HepG2 (cell line): Measurements from ENCODE around the gene COL4A3. TPM values are rescaled to one million over a fixed set of nuclear protein-coding genes. Genes with fewer than 3 reads are reported as not detected.

Experiments used
- ATAC-seq: fragments of 200-7000 bp; cut with Tn5 transposase; 3 replicates; pipeline ENCODE4 v1.9.1; 2020; ENCODE audit warnings: mild to moderate bottlenecking, moderate library complexity
- BruUV-seq: library from RNA; stranded (reverse); fragments of 400-500 nt; replicated peaks from 2 replicates; lab custom pipeline; 2021; lab: Mats Ljungman, UMichigan
- CTCF ChIA-PET: fragments of 300-600 bp; formaldehyde crosslinking; extraction: SDS; loops from one replicate; lab custom pipeline; 2021; ENCODE audit warnings: low total read pairs, inconsistent platforms, low intra/inter-chr PET ratio; lab: Yijun Ruan, JAX
- POLR2A ChIA-PET: fragments of 350-600 bp; sonication (Branson Sonifier 250); formaldehyde crosslinking; loops from one replicate; lab custom pipeline; 2020; ENCODE audit warnings: antibody characterized with exemption, inconsistent platforms; lab: Yijun Ruan, JAX
- DNase-seq: peaks from one replicate; pipeline ENCODE4 v3.0.0-alpha.2; 2015; ENCODE audit warnings: low spot score
- FAIRE-seq: peaks from 3 replicates; lab custom pipeline; 2011; peaks lifted over from hg19 to GRCh38; lab: Jason Lieb, UNC
- H2AFZ ChIP-seq: one replicate; pipeline ENCODE4 v1.6.1; 2011; ENCODE audit warnings: low read length, inconsistent platforms
- H3K27ac ChIP-seq: fragments of 300-600 bp; 3 replicates; pipeline ENCODE4 v1.8.0; 2011; ENCODE audit warnings: mixed run types, mild to moderate bottlenecking, mixed read lengths, low read length, inconsistent platforms; ENCODE audit not compliant: insufficient read depth; ENCODE audit errors: extremely low read length
- H3K27me3 ChIP-seq, 2 experiments: fragments of 200-600 bp in 1 of 2; 2 replicates in 1 of 2; 3 replicates in 1 of 2; pipeline versions ENCODE4 v1.6.0 to v1.8.0; 2011; ENCODE audit warnings: low read length in 2 of 2, mild to moderate bottlenecking in 2 of 2, moderate library complexity in 2 of 2, inconsistent platforms in 1 of 2; ENCODE audit not compliant: insufficient read depth in 2 of 2, control insufficient read depth in 1 of 2
- H3K36me3 ChIP-seq, 2 experiments: fragments of 200-600 bp in 1 of 2; replicated peaks in 1 of 2; 2 replicates in 1 of 2; 3 replicates in 1 of 2; pipeline versions ENCODE4 v1.5.1 to v1.8.0; 2011; ENCODE audit warnings: low read length in 2 of 2, inconsistent platforms in 1 of 2; ENCODE audit not compliant: insufficient read depth in 2 of 2, control insufficient read depth in 1 of 2
- H3K4me1 ChIP-seq: 2 replicates; pipeline ENCODE4 v1.5.1; 2012; ENCODE audit warnings: low read length, inconsistent platforms; ENCODE audit not compliant: insufficient read depth
- H3K4me2 ChIP-seq: 2 replicates; pipeline ENCODE4 v1.6.0; 2011; ENCODE audit warnings: low read depth, low read length, inconsistent platforms
- H3K4me3 ChIP-seq, 3 experiments: fragments of 200-600 bp in 1 of 3; sonication (generic), shearing (Covaris generic) in 1 of 3; replicated peaks in 1 of 3; 2 replicates each; pipeline ENCODE4 v1.5.1; 2011 to 2016; ENCODE audit warnings: low read length in 3 of 3, inconsistent platforms in 2 of 3, low read depth in 2 of 3, mild to moderate bottlenecking in 2 of 3, control low read depth in 1 of 3, mixed read lengths in 1 of 3; ENCODE audit not compliant: insufficient read depth in 1 of 3
- H3K79me2 ChIP-seq: one replicate; pipeline ENCODE4 v1.6.1; 2011; ENCODE audit warnings: low read length, inconsistent platforms; ENCODE audit not compliant: insufficient read depth
- H3K9ac ChIP-seq: 2 replicates; pipeline ENCODE4 v1.6.0; 2011; ENCODE audit warnings: mild to moderate bottlenecking, low read depth, low read length, inconsistent platforms; ENCODE audit not compliant: insufficient read depth
- H3K9me3 ChIP-seq: 2 replicates; pipeline ENCODE4 v1.5.1; 2012; ENCODE audit warnings: mild to moderate bottlenecking, low read length
- H4K20me1 ChIP-seq: 2 replicates; pipeline ENCODE4 v1.6.0; 2011; ENCODE audit warnings: inconsistent platforms, mild to moderate bottlenecking, low read length, moderate library complexity; ENCODE audit not compliant: insufficient read depth
- ADNP ChIP-seq: sonication (generic); formaldehyde crosslinking; IDR thresholded peaks from 2 replicates; pipeline ENCODE4 v1.4.0; 2020; ENCODE audit warnings: missing genetic modification reagents
- CEBPZ ChIP-seq: IDR thresholded peaks from 2 replicates; pipeline ENCODE4 v1.6.1; 2012; ENCODE audit warnings: low read length, improper control_type of control experiment
- DRAP1 ChIP-seq: IDR thresholded peaks from 2 replicates; pipeline ENCODE4 v1.6.1; 2016; ENCODE audit warnings: missing genetic modification reagents, missing compliant biosample characterization
- ELF4 ChIP-seq: sonication (generic); formaldehyde crosslinking; IDR thresholded peaks from 2 replicates; pipeline ENCODE4 v1.5.0; 2020; ENCODE audit warnings: missing genetic modification reagents, mild to moderate bottlenecking, moderate library complexity, borderline replicate concordance
- ERF ChIP-seq: IDR thresholded peaks from 2 replicates; pipeline ENCODE4 v1.6.1; 2018; ENCODE audit warnings: missing biosample characterization, missing genetic modification reagents
- HHEX ChIP-seq: IDR thresholded peaks from 2 replicates; pipeline ENCODE4 v1.6.1; 2016; ENCODE audit warnings: control low read depth
- KLF16 ChIP-seq, 2 experiments: sonication (generic) in 1 of 2; formaldehyde crosslinking in 1 of 2; IDR thresholded peaks; 2 replicates each; pipeline versions ENCODE4 v1.6.1 to v1.8.0; 2016 to 2023; ENCODE audit warnings: missing genetic modification reagents in 2 of 2, missing compliant biosample characterization in 1 of 2
- POLR2AphosphoS5 ChIP-seq: IDR thresholded peaks from 2 replicates; pipeline ENCODE4 v1.6.1; 2012; ENCODE audit warnings: low read depth, low read length
- SIN3B ChIP-seq: fragments of 150-350 bp; IDR thresholded peaks from 2 replicates; pipeline ENCODE4 v1.6.1; 2014; ENCODE audit warnings: low read length
- SP140L ChIP-seq: sonication (generic); formaldehyde crosslinking; IDR thresholded peaks from 2 replicates; pipeline ENCODE4 v1.4.0; 2020; ENCODE audit warnings: missing genetic modification reagents, borderline replicate concordance
- STAG1 ChIP-seq: sonication (generic); formaldehyde crosslinking; IDR thresholded peaks from 2 replicates; pipeline ENCODE4 v1.4.0; 2020; ENCODE audit warnings: missing genetic modification reagents
- ZFP82 ChIP-seq: sonication (generic); formaldehyde crosslinking; IDR thresholded peaks from 2 replicates; pipeline ENCODE4 v1.5.1; 2020; ENCODE audit warnings: mild to moderate bottlenecking, missing genetic modification reagents, borderline replicate concordance
- ZNF431 ChIP-seq: sonication (generic); formaldehyde crosslinking; IDR thresholded peaks from 2 replicates; pipeline ENCODE4 v1.9.0; 2022; ENCODE audit warnings: missing genetic modification reagents, low read depth, mild to moderate bottlenecking, borderline replicate concordance
- ZNF615 ChIP-seq: sonication (generic); formaldehyde crosslinking; IDR thresholded peaks from 2 replicates; pipeline ENCODE4 v1.5.0; 2020; ENCODE audit warnings: mild to moderate bottlenecking, missing genetic modification reagents, borderline replicate concordance
- ZNF768 ChIP-seq: sonication (generic); formaldehyde crosslinking; IDR thresholded peaks from 2 replicates; pipeline ENCODE4 v1.4.0; 2020; ENCODE audit warnings: missing genetic modification reagents
- ZNF781 ChIP-seq: sonication (generic); formaldehyde crosslinking; IDR thresholded peaks from 2 replicates; pipeline ENCODE4 v1.5.1; 2020; ENCODE audit warnings: borderline replicate concordance, mild to moderate bottlenecking, missing genetic modification reagents; ENCODE audit errors: not compliant biosample characterization
- WGBS: methylation state at CpG from one replicate; pipeline ENCODE4 v1.1.6; 2017; ENCODE audit warnings: low lambda C conversion rate; 5-methylcytosine and 5-hydroxymethylcytosine counted together
- in situ Hi-C: cut with HindIII; loops from 2 replicates; pipeline ENCODE4 v1.10.0; 2017; ENCODE audit warnings: low pct_unique_long_range_greater_than_20kb; ENCODE audit not compliant: extremely low pct_ligation_motif_present
- intact Hi-C: fragments of 100-400 bp; cut with micrococcal nuclease; formaldehyde crosslinking; loops from one replicate; pipeline ENCODE4 v1.10.0; 2022; ENCODE audit not compliant: unreplicated experiment
- polyA plus RNA-seq, 8 experiments: library from polyadenylated mRNA; depleted of rRNA in 3 of 8; stranded (reverse) in 7 of 8; unstranded in 1 of 8; fragments of >200 nt; fragmentation: Illumina TruSeq in 4 of 8; extraction: Trizol in 4 of 8; gene quantifications; 2 replicates each; pipeline versions ENCODE4 v1.2.1 to v1.2.3, GENCODE V29; 2011 to 2016; ENCODE audit warnings: low read depth in 4 of 8, missing spikeins in 1 of 8, mixed read lengths in 1 of 8; ENCODE audit not compliant: insufficient read depth in 1 of 8
- total RNA-seq, 5 experiments: library from RNA; depleted of rRNA; stranded (reverse); fragments of >200 nt; fragmentation: Illumina TruSeq; extraction: Trizol; gene quantifications; 2 replicates each; pipeline ENCODE4 v1.2.3, GENCODE V29; 2016; ENCODE audit warnings: low read depth in 1 of 5

COL4A3 gene
- total and polyA plus RNA-seq, 2 of the 13 experiments (the other 11 are each of a cell fraction or from before 2014, with no cell fraction given): 0.02 TPM; not detected in 1

GRCh38 chr2:227123697-227124096 lies 40.7 kb upstream of the COL4A3 start:
- Histone ChIP-seq H4K20me1 (no peaks in the 10 kb centered on the region), H3K9ac (no peak overlapping the region), H3K27me3 (peaks cover 0 to 6% of the 10 kb centered on the region in 2 experiments; a peak in 2 of 5 replicates), H3K9me3 (no peaks in the 10 kb centered on the region), H3K79me2 (no peaks in the 10 kb centered on the region), H3K27ac (no peak overlapping the region), H3K4me1 (no peaks in the 10 kb centered on the region), H2AFZ (no peak overlapping the region), H3K36me3 (no peaks in the 10 kb centered on the region), H3K4me3 (no peak overlapping the region), H3K4me2 (no peak overlapping the region)
- intact Hi-C loops (loop anchor here (10.0 kb wide), 1 partner anchor 531 kb away; no protein-coding TSS in a partner anchor), in situ Hi-C loops (no loop called here)
- BruUV-seq: no TSS peak
- no peak for ATAC-seq
- WGBS: 35% methylated on average over 4 of the region's 4 CpGs
- no peak for DNase-seq
- no peak for FAIRE-seq
- TF ChIP-seq CEBPZ: no peak
- peak; percentile 92 for TF ChIP-seq ZNF768 (CRISPR knock-in tag)
- ChIA-PET CTCF (no interaction called here), POLR2A (no interaction called here)

- Histone ChIP-seq H3K9ac (no peak overlapping the region), H2AFZ (no peak overlapping the region), H3K27ac (no peak overlapping the region), H4K20me1 (no peaks in the 10 kb centered on the region), H3K9me3 (no peaks in the 10 kb centered on the region), H3K79me2 (no peaks in the 10 kb centered on the region), H3K36me3 (no peaks in the 10 kb centered on the region), H3K4me3 (no peak overlapping the region), H3K27me3 (peaks cover 0 to 6% of the 10 kb centered on the region in 2 experiments; a peak in 2 of 5 replicates), H3K4me1 (no peaks in the 10 kb centered on the region), H3K4me2 (no peak overlapping the region)
- no TSS peak for BruUV-seq
- TF ChIP-seq STAG1 (CRISPR knock-in tag) (no peak), SP140L (CRISPR knock-in tag) (no peak), DRAP1 (CRISPR knock-in tag) (no peak), POLR2AphosphoS5 (no peak), SIN3B (no peak), ADNP (CRISPR knock-in tag) (no peak), ZNF781 (CRISPR knock-in tag) (no peak), ZFP82 (CRISPR knock-in tag) (no peak), HHEX (CRISPR knock-in tag) (no peak), ERF (CRISPR knock-in tag) (no peak), ELF4 (no peak), ZNF615 (CRISPR knock-in tag) (no peak), KLF16 (CRISPR knock-in tag; IDR thresholded peaks at IDR 0.05) (no peak), ZNF431 (CRISPR knock-in tag) (no peak)
- ATAC-seq (no peak), FAIRE-seq (no peak), DNase-seq (no peak)
- 13% methylated on average over 2 of the region's 2 CpGs for WGBS
- POLR2A ChIA-PET: no interaction called here
- intact Hi-C loops (loop anchor here (10.0 kb wide), 1 partner anchor 530 kb away; no protein-coding TSS in a partner anchor), in situ Hi-C loops (loop anchor here (5.0 kb wide), 1 partner anchor 117 kb away; no protein-coding TSS in a partner anchor)
- CTCF ChIA-PET: no interaction called here
Measured at GRCh38 chr2:227124811-227125210, 39.6 kb upstream of the COL4A3 start.
